ENCODE results near the gene NUMB.

The NUMB gene

GRCh38 chr14:73233564-73233963, 224.8 kb downstream of the NUMB start:
- no peak overlapping the region for H3K4me3 Mint-ChIP-seq
- ATAC-seq (replicated peaks) (no peak), DNase-seq (no peak)
- H3K27me3 Mint-ChIP-seq: peaks cover 45 to 60% of the 10 kb centered on the region in 2 donors
- H3K4me1 Mint-ChIP-seq (ENCODE audit: low read depth in 2 of 2): peaks cover 7 to 8% of the 10 kb centered on the region in 2 donors
- H3K27ac Mint-ChIP-seq: no peak overlapping the region
- H3K36me3 Mint-ChIP-seq (ENCODE audit: insufficient read depth): no peaks in the 10 kb centered on the region
- H3K9me3 Mint-ChIP-seq: no peaks in the 10 kb centered on the region

GRCh38 chr14:73232984-73233383, 225.4 kb downstream of the NUMB start:
- Mint-ChIP-seq H3K9me3 (no peaks in the 10 kb centered on the region), H3K27me3 (peaks cover 41 to 55% of the 10 kb centered on the region in 2 donors), H3K4me1 (ENCODE audit: low read depth in 2 of 2) (peaks cover 7 to 10% of the 10 kb centered on the region in 2 donors), H3K27ac (no peak overlapping the region), H3K4me3 (no peak overlapping the region), H3K36me3 (ENCODE audit: insufficient read depth) (no peaks in the 10 kb centered on the region)
- no peak for DNase-seq
- ATAC-seq (replicated peaks): no peak

GRCh38 chr14:73231981-73232851, 226.1 kb downstream of the NUMB start:
- H3K27me3 Mint-ChIP-seq: peaks cover 39 to 52% of the 10 kb centered on the region in 2 donors
- H3K4me1 Mint-ChIP-seq (ENCODE audit: low read depth in 2 of 2): peaks cover 7 to 9% of the 10 kb centered on the region in 2 donors
- no peak for DNase-seq
- no peak for ATAC-seq (replicated peaks)
- H3K9me3 Mint-ChIP-seq: no peaks in the 10 kb centered on the region
- H3K4me3 Mint-ChIP-seq: no peak overlapping the region
- H3K27ac Mint-ChIP-seq: no peak overlapping the region
- H3K36me3 Mint-ChIP-seq (ENCODE audit: insufficient read depth): peaks cover 5% of the 10 kb centered on the region

- peaks cover 17 to 30% of the 10 kb centered on the region in 2 donors for H3K27me3 Mint-ChIP-seq
- no peak overlapping the region for H3K4me3 Mint-ChIP-seq
- H3K27ac Mint-ChIP-seq: no peak overlapping the region
- DNase-seq (no peak), ATAC-seq (replicated peaks) (no peak)
- H3K9me3 Mint-ChIP-seq: no peaks in the 10 kb centered on the region
- peaks cover 0 to 3% of the 10 kb centered on the region in 2 donors for H3K4me1 Mint-ChIP-seq (ENCODE audit: low read depth in 2 of 2)
- peaks cover 14% of the 10 kb centered on the region for H3K36me3 Mint-ChIP-seq (ENCODE audit: insufficient read depth)
These were observed 228.3 kb downstream of the NUMB start for GRCh38 chr14:73230051-73230450.

GRCh38 chr14:73227812-73228781, 230.2 kb downstream of the NUMB start:
- Mint-ChIP-seq H3K27me3 (peaks cover 0 to 10% of the 10 kb centered on the region in 2 donors), H3K27ac (no peak overlapping the region), H3K9me3 (no peaks in the 10 kb centered on the region), H3K36me3 (ENCODE audit: insufficient read depth) (peaks cover 14% of the 10 kb centered on the region), H3K4me3 (no peak overlapping the region), H3K4me1 (ENCODE audit: low read depth in 2 of 2) (peaks cover 0 to 3% of the 10 kb centered on the region in 2 donors)
- DNase-seq (no peak), ATAC-seq (replicated peaks) (no peak)

- H3K27ac Mint-ChIP-seq: no peak overlapping the region
- H3K9me3 Mint-ChIP-seq: no peaks in the 10 kb centered on the region
- no peak for ATAC-seq (replicated peaks)
- peaks cover 27% of the 10 kb centered on the region for H3K36me3 Mint-ChIP-seq (ENCODE audit: insufficient read depth)
- DNase-seq: no peak
- peaks cover 0 to 3% of the 10 kb centered on the region in 2 donors for H3K4me1 Mint-ChIP-seq (ENCODE audit: low read depth in 2 of 2)
- H3K27me3 Mint-ChIP-seq: no peaks in the 10 kb centered on the region
- H3K4me3 Mint-ChIP-seq: no peak overlapping the region
These were observed 232.8 kb downstream of the NUMB start for GRCh38 chr14:73225496-73225895.
